ENCODE measurements around the gene RAD23A. TPM values are rescaled to one million over a fixed set of nuclear protein-coding genes. Genes with fewer than 3 reads are reported as not detected.
A peak's percentile ranks its signal among the peaks of the same experiment; 100 is the strongest.

The RAD23A gene
- total and polyA plus RNA-seq, 9 of the 15 experiments (the other 6 are each of a cell fraction or from before 2014, with no cell fraction given) = 9.5 to 181 (median 101) TPM

DNA sequence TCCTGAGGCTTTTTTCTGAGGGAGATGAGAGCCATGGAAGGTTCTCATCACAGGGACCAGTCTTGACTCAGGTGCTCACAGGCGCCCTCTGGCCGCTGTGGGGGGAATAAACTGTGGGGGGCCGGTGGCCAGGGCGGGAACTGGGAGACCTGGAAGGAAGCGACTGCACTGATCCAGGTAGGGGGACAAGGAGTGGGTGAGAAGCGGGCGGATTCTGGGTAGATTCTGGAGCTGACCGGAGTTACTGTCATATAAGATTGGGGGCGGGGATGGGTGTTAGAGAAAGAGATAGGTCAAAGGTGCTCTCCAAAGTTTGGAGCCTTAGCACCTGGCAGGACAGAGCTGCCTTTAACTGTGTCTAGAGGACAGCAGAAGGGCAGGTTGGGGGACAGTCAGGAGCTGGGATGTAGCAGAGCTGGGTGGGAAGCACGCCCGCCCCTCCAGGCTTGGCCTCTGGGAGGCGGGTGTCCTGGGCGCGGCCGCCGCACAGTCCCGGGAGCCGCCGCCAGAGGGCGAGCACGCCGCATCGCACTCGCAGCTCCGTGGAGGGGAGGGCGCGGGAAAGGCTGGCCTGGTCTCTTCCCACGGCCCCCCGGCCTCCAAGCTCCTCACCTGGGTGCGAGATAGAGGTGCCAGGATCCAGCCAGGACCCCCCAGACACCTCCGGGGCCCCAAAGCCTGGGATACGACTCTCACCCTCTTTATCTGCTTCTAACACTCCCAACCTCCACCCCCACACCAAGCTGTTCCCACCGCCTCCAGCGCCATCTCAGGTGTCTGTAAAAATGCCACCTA is 19.6 kb downstream of the RAD23A start (continued):
- TF ChIP-seq, protein P1, sequence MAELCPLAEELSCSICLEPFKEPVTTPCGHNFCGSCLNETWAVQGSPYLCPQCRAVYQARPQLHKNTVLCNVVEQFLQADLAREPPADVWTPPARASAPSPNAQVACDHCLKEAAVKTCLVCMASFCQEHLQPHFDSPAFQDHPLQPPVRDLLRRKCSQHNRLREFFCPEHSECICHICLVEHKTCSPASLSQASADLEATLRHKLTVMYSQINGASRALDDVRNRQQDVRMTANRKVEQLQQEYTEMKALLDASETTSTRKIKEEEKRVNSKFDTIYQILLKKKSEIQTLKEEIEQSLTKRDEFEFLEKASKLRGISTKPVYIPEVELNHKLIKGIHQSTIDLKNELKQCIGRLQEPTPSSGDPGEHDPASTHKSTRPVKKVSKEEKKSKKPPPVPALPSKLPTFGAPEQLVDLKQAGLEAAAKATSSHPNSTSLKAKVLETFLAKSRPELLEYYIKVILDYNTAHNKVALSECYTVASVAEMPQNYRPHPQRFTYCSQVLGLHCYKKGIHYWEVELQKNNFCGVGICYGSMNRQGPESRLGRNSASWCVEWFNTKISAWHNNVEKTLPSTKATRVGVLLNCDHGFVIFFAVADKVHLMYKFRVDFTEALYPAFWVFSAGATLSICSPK (IDR thresholded peaks at IDR 0.05; ENCODE audit: borderline replicate concordance) = peak; percentile 82; the same call in 1 of the 2 replicates
- peak; percentile 83 for TF ChIP-seq SMC3 (conservative IDR thresholded peaks at IDR 0.05; ENCODE audit: insufficient read depth, low read depth, low read length)
- TF ChIP-seq ZNF77 (CRISPR knock-in tag; IDR thresholded peaks at IDR 0.05) = no peak
- TF ChIP-seq, protein P2, sequence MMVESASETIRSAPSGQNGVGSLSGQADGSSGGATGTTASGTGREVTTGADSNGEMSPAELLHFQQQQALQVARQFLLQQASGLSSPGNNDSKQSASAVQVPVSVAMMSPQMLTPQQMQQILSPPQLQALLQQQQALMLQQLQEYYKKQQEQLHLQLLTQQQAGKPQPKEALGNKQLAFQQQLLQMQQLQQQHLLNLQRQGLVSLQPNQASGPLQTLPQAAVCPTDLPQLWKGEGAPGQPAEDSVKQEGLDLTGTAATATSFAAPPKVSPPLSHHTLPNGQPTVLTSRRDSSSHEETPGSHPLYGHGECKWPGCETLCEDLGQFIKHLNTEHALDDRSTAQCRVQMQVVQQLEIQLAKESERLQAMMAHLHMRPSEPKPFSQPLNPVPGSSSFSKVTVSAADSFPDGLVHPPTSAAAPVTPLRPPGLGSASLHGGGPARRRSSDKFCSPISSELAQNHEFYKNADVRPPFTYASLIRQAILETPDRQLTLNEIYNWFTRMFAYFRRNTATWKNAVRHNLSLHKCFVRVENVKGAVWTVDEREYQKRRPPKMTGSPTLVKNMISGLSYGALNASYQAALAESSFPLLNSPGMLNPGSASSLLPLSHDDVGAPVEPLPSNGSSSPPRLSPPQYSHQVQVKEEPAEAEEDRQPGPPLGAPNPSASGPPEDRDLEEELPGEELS (CRISPR knock-in tag; IDR thresholded peaks at IDR 0.05; ENCODE audit: borderline replicate concordance) = no peak; the same call in 1 of the 2 replicates
- no peak for TF ChIP-seq RBM34 (IDR thresholded peaks at IDR 0.05; ENCODE audit: borderline replicate concordance, insufficient read depth, low read length)
- TF ChIP-seq PCBP1 (IDR thresholded peaks at IDR 0.05; ENCODE audit: low read depth, low read length, poor library complexity, severe bottlenecking) = peak; percentile 74
- peak; percentile 53; the same call in 1 of the 2 replicates for TF ChIP-seq GATAD2A (IDR thresholded peaks at IDR 0.05)
- TF ChIP-seq, protein P3, sequence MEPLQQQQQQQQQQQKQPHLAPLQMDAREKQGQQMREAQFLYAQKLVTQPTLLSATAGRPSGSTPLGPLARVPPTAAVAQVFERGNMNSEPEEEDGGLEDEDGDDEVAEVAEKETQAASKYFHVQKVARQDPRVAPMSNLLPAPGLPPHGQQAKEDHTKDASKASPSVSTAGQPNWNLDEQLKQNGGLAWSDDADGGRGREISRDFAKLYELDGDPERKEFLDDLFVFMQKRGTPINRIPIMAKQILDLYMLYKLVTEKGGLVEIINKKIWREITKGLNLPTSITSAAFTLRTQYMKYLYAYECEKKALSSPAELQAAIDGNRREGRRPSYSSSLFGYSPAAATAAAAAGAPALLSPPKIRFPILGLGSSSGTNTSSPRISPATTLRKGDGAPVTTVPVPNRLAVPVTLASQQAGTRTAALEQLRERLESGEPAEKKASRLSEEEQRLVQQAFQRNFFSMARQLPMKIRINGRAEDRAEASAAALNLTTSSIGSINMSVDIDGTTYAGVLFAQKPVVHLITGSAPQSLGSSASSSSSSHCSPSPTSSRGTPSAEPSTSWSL (CRISPR knock-in tag; IDR thresholded peaks at IDR 0.05; ENCODE audit: borderline replicate concordance) = no peak
- peak; percentile 46 for TF ChIP-seq MTA2 (IDR thresholded peaks at IDR 0.05; ENCODE audit: low read depth)
- TF ChIP-seq NCOA4 (IDR thresholded peaks at IDR 0.05; ENCODE audit: partially characterized antibody) = no peak
- TF ChIP-seq, protein P4, sequence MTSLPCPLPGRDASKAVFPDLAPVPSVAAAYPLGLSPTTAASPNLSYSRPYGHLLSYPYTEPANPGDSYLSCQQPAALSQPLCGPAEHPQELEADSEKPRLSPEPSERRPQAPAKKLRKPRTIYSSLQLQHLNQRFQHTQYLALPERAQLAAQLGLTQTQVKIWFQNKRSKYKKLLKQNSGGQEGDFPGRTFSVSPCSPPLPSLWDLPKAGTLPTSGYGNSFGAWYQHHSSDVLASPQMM (CRISPR knock-in tag; IDR thresholded peaks at IDR 0.05) = no peak
- TF ChIP-seq TEAD4 (IDR thresholded peaks at IDR 0.05; ENCODE audit: low read length) = peak; percentile 39; the same call in 1 of the 2 replicates
- no peak for TF ChIP-seq TEAD4 (CRISPR knock-in tag; IDR thresholded peaks at IDR 0.05; ENCODE audit: borderline replicate concordance)
- TF ChIP-seq, protein P5, sequence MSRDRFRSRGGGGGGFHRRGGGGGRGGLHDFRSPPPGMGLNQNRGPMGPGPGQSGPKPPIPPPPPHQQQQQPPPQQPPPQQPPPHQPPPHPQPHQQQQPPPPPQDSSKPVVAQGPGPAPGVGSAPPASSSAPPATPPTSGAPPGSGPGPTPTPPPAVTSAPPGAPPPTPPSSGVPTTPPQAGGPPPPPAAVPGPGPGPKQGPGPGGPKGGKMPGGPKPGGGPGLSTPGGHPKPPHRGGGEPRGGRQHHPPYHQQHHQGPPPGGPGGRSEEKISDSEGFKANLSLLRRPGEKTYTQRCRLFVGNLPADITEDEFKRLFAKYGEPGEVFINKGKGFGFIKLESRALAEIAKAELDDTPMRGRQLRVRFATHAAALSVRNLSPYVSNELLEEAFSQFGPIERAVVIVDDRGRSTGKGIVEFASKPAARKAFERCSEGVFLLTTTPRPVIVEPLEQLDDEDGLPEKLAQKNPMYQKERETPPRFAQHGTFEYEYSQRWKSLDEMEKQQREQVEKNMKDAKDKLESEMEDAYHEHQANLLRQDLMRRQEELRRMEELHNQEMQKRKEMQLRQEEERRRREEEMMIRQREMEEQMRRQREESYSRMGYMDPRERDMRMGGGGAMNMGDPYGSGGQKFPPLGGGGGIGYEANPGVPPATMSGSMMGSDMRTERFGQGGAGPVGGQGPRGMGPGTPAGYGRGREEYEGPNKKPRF (IDR thresholded peaks at IDR 0.05; ENCODE audit: low read depth, low read length) = no peak
- peak; percentile 48; the same call in 1 of the 2 replicates for TF ChIP-seq POLR2A (conservative IDR thresholded peaks at IDR 0.05)
- TF ChIP-seq PRMT5 (CRISPR knock-in tag; IDR thresholded peaks at IDR 0.05) = no peak

Data from K562 (cell line).